Esophagus muscularis mucosa (tissue), 4 donors: ENCODE measurements around the gene DSCAML1. TPM values are rescaled to one million over a fixed set of nuclear protein-coding genes. Genes with fewer than 3 reads are reported as not detected.

ENCODE experiments used
- DNase-seq: peaks from one replicate; pipeline ENCODE4 v3.0.0-alpha.2; 2017; ENCODE audit errors: extremely low spot score
- H3K27ac ChIP-seq, 4 donors: fragments of 200-600 bp; sonication (generic); replicated peaks in 1 of 4; 1 replicate in 3 of 4; 2 replicates in 1 of 4; pipeline ENCODE4 v1.5.1; 2016 to 2019; ENCODE audit warnings: mild to moderate bottlenecking in 1 of 4
- H3K27me3 ChIP-seq, 4 donors: fragments of 200-600 bp; sonication (generic); one replicate each; pipeline versions ENCODE4 v1.5.1 to v1.6.0; 2016 to 2019
- H3K36me3 ChIP-seq, 4 donors: fragments of 200-600 bp; sonication (generic); one replicate each; pipeline ENCODE4 v1.5.1; 2016 to 2019
- H3K4me1 ChIP-seq, 4 donors: fragments of 200-600 bp; sonication (generic); one replicate each; pipeline ENCODE4 v1.5.1; 2016 to 2019
- H3K4me3 ChIP-seq, 4 donors: fragments of 200-600 bp; sonication (generic); 1 replicate in 2 of 4; 2 replicates in 2 of 4; pipeline ENCODE4 v1.5.1; 2016 to 2019; ENCODE audit warnings: mild to moderate bottlenecking in 4 of 4, moderate library complexity in 1 of 4
- H3K9me3 ChIP-seq, 4 donors: fragments of 200-600 bp; sonication (generic); 1 replicate in 3 of 4; 2 replicates in 1 of 4; pipeline ENCODE4 v1.5.1; 2016 to 2019
- EP300 ChIP-seq: sonication (generic); formaldehyde crosslinking; IDR thresholded peaks from one replicate; pipeline ENCODE4 v1.6.1; 2017; ENCODE audit warnings: antibody characterized with exemption
- POLR2A ChIP-seq: fragments of 450-650 bp; IDR thresholded peaks from one replicate; pipeline ENCODE4 v1.6.1; 2017; ENCODE audit warnings: antibody characterized with exemption, moderate library complexity, mild to moderate bottlenecking, low read depth
- POLR2AphosphoS5 ChIP-seq, 2 donors: sonication (generic); formaldehyde crosslinking; IDR thresholded peaks; one replicate each; pipeline ENCODE4 v1.6.1; 2017; ENCODE audit warnings: antibody characterized with exemption in 2 of 2
- WGBS: methylation state at CpG from one replicate; pipeline ENCODE4 v1.1.5; 2018; 5-methylcytosine and 5-hydroxymethylcytosine counted together
- intact Hi-C: fragments of 100-400 bp; cut with DNase I; formaldehyde crosslinking; loops from one replicate; pipeline ENCODE4 v1.15.1; 2023
- total RNA-seq, 4 donors: library from RNA; depleted of rRNA; stranded (reverse); fragments of >200 nt; gene quantifications; one replicate each; pipeline versions ENCODE4 v1.1.0 to v1.2.1, GENCODE V29; 2016
- TF ChIP-seq, protein P1 (sequence below), 3 experiments: fragments of 200-600 bp in 2 of 3; fragments of 450-650 bp in 1 of 3; sonication (generic) in 2 of 3; IDR thresholded peaks; one replicate each; pipeline ENCODE4 v1.5.1; 2017 to 2019; ENCODE audit warnings: antibody characterized with exemption in 3 of 3, mild to moderate bottlenecking in 2 of 3, moderate library complexity in 1 of 3

The DSCAML1 gene
- total RNA-seq, 4 donors from 2014 or later = 0.50 to 5.8 (median 1.2) TPM

DNA sequence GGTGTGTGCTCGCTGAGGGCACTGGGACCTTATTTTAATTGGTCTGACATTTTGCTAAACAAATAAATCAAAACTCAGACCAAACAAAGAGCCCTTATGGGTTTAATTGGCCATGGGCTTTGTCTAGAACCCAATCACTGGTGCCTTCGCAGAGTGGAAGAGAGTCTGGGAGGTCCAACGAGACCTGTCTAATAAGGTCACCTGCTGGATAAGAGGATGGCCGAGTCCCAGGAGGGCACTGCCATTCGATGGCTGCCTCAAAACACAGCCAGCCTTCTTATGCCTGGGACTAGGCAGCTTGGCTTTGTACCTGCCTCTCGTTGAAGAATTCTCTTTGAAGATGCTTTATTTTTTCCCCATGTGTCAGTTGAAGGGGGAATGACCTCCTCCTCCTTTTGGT, 298.2 kb downstream of the DSCAML1 start:
- intact Hi-C loops = no loop called here
- peaks cover 0 to 2% (median 0%) of the 10 kb centered on the region in 4 donors for H3K36me3 ChIP-seq
- H3K4me1 ChIP-seq = no peaks in the 10 kb centered on the region
- H3K9me3 ChIP-seq = no peaks in the 10 kb centered on the region
- DNase-seq = no peak
- H3K27ac ChIP-seq = no peak overlapping the region
- TF ChIP-seq EP300 (no peak), POLR2AphosphoS5 (IDR thresholded peaks at IDR 0.05) (no peak)
- H3K27me3 ChIP-seq = peaks cover 0 to 6% (median 0%) of the 10 kb centered on the region in 4 donors
- H3K4me3 ChIP-seq = no peak overlapping the region
- WGBS = 86% methylated on average over 5 of the region's 6 CpGs

DNA sequence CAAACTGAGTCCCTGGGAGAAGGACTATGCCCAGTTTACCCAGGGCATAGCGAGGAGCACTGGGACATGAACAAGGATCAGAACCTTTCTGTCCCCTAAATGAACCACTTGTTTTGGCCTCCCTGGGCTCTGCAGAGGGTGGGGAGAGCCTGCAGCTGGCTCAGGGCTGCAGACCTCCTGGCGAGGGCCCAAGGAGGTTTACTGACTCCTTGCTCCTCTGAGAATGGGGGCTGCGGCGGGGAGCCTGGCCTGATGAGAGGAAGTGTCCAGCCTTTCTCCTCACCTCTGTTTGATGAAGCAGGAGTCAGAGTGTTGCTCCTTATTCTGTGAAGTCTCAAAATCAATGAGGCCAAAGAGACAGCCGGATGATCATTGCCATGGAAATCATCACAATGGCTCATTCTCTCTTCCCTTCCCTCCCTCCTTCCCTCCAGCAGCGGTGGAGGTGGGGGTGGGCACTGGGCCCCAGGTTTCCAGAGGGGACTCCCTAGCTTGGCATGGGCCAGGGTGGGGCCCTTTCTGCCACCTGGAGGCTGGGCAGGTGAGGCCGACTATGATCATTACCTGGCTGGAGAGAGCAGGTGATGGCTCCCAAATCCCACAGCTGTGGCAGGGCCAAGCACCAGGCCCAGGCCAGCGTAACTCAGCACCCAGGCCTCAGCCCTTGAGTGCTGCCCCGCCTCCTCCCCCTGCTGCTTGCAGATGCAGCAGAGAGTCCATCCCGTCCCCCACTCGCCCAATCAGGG, 299.6 kb downstream of the DSCAML1 start:
- TF ChIP-seq POLR2A = no peak
- no peak for TF ChIP-seq POLR2AphosphoS5 (IDR thresholded peaks at IDR 0.05)
- TF ChIP-seq, protein P1, sequence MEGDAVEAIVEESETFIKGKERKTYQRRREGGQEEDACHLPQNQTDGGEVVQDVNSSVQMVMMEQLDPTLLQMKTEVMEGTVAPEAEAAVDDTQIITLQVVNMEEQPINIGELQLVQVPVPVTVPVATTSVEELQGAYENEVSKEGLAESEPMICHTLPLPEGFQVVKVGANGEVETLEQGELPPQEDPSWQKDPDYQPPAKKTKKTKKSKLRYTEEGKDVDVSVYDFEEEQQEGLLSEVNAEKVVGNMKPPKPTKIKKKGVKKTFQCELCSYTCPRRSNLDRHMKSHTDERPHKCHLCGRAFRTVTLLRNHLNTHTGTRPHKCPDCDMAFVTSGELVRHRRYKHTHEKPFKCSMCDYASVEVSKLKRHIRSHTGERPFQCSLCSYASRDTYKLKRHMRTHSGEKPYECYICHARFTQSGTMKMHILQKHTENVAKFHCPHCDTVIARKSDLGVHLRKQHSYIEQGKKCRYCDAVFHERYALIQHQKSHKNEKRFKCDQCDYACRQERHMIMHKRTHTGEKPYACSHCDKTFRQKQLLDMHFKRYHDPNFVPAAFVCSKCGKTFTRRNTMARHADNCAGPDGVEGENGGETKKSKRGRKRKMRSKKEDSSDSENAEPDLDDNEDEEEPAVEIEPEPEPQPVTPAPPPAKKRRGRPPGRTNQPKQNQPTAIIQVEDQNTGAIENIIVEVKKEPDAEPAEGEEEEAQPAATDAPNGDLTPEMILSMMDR (IDR thresholded peaks at IDR 0.05) = no peak
- TF ChIP-seq EP300 = no peak
- Histone ChIP-seq H3K4me3 (no peak overlapping the region), H3K36me3 (peaks cover 0 to 2% (median 0%) of the 10 kb centered on the region in 4 donors), H3K9me3 (no peaks in the 10 kb centered on the region), H3K27me3 (peaks cover 0 to 12% (median 0%) of the 10 kb centered on the region in 4 donors), H3K4me1 (no peaks in the 10 kb centered on the region), H3K27ac (no peak overlapping the region)
- intact Hi-C loops = no loop called here
- WGBS = 86% methylated on average over 5 of the region's 11 CpGs
- DNase-seq = no peak

DNA sequence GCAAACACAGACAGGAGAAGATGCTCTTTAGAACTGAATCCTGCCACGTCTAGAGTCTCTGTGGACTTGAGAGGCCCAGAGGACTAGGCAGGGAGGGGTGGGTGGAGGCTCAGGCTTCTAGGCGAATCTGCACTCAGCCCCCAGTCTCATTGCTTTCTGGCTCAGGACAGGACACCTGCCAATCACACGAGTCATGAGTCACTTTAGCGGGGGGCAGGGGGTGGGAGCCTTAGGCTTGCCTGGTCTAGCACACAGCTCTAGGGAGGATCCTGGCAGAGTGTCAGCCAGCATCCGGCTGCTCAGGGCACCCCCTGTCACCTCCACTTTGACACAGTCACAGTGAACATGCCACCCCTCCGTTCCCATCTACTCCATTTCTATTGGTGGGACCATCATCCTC, 301.7 kb downstream of the DSCAML1 start:
- H3K4me1 ChIP-seq = no peaks in the 10 kb centered on the region
- 95% methylated on average over 2 of the region's 6 CpGs for WGBS
- no peaks in the 10 kb centered on the region for H3K9me3 ChIP-seq
- H3K27me3 ChIP-seq = peaks cover 0 to 26% (median 0%) of the 10 kb centered on the region in 4 donors
- H3K4me3 ChIP-seq = no peak overlapping the region
- H3K36me3 ChIP-seq = peaks cover 0 to 2% (median 0%) of the 10 kb centered on the region in 4 donors
- no peak for TF ChIP-seq POLR2AphosphoS5 (IDR thresholded peaks at IDR 0.05)
- TF ChIP-seq POLR2A = no peak
- TF ChIP-seq, protein P1 (IDR thresholded peaks at IDR 0.05) = no peak
- TF ChIP-seq EP300 = no peak
- DNase-seq = no peak
- intact Hi-C loops = no loop called here
- H3K27ac ChIP-seq = no peak overlapping the region

DNA sequence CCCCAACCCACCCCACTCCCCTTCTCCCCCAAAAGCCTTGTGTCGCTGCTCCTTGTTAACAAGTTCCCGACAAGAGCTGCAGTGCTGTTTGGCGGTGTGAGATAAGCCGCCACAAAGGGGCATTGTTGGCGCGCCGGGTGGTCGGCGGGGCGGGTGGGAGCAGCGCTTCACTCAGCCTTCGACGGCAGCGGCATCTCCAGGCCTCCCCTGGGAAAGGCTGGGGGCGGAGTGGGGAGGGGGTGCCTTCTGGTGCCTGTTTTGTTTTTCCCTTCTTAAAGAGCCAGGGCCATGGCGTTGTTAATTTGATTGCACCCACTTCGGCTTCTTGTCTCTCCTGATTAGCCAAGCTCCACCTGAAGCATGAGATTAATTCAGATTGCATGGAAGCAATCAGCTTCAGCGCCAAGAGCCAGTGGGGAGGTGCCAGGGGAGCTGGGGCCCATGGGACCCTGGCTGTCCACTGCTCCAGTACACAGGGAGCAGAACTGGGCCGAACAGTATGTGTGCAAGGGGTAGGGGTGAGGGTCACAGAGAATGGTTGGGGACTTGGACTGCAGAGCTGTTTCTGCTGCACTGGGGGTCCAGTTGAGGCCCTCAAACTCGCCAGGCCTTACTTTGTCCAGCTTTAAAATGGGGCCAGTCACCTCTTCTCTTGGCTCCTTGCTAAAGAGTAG, 304.3 kb downstream of the DSCAML1 start:
- Histone ChIP-seq H3K4me1 (no peaks in the 10 kb centered on the region), H3K9me3 (no peaks in the 10 kb centered on the region), H3K36me3 (peaks cover 0 to under 1% (median 0%) of the 10 kb centered on the region in 4 donors), H3K27me3 (peaks cover 0 to 31% (median 0%) of the 10 kb centered on the region in 4 donors), H3K4me3 (no peak overlapping the region), H3K27ac (no peak overlapping the region)
- 57% methylated on average over 9 of the region's 20 CpGs for WGBS
- TF ChIP-seq POLR2AphosphoS5 (IDR thresholded peaks at IDR 0.05) = no peak
- TF ChIP-seq EP300 = no peak
- TF ChIP-seq POLR2A = no peak
- no peak for DNase-seq
- intact Hi-C loops = no loop called here

DNA sequence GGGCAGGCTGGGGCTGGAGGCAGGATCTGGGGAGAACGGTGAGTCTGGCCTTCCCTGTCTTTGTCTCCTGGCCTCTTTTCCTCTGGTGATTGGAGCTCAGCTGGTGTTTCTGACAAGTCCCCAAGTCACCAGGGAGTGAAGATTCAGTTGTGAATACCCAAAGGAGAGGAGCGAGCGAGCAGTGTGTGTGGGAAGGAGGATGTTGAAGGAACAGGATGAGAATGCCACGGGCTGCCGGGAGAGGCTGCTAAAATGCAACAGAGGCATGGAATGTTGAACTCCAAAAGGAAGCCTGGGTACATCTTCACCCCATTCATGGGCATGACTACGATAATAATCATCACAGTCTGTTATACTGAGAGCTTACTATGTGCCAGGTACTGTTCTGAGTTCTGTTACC, 306.1 kb downstream of the DSCAML1 start:
- Histone ChIP-seq H3K27me3 (peaks cover 0 to 31% (median 0%) of the 10 kb centered on the region in 4 donors), H3K9me3 (no peaks in the 10 kb centered on the region), H3K36me3 (no peaks in the 10 kb centered on the region), H3K4me1 (no peaks in the 10 kb centered on the region), H3K27ac (no peak overlapping the region), H3K4me3 (no peak overlapping the region)
- intact Hi-C loops = no loop called here
- TF ChIP-seq POLR2A (no peak), POLR2AphosphoS5 (IDR thresholded peaks at IDR 0.05) (no peak), EP300 (no peak)
- TF ChIP-seq, protein P1 (IDR thresholded peaks at IDR 0.05) = no peak
- 80% methylated on average over 6 of the region's 6 CpGs for WGBS
- DNase-seq = no peak
